Measurements from ENCODE around the gene CEP68. TPM values are rescaled to one million over a fixed set of nuclear protein-coding genes. Genes with fewer than 3 reads are reported as not detected.
"Not testable (repeated sequence)": the region's sequence is repeated elsewhere in the genome, so short reads cannot be mapped to it uniquely, and the experiment has no call there.

CEP68 gene, protein sequence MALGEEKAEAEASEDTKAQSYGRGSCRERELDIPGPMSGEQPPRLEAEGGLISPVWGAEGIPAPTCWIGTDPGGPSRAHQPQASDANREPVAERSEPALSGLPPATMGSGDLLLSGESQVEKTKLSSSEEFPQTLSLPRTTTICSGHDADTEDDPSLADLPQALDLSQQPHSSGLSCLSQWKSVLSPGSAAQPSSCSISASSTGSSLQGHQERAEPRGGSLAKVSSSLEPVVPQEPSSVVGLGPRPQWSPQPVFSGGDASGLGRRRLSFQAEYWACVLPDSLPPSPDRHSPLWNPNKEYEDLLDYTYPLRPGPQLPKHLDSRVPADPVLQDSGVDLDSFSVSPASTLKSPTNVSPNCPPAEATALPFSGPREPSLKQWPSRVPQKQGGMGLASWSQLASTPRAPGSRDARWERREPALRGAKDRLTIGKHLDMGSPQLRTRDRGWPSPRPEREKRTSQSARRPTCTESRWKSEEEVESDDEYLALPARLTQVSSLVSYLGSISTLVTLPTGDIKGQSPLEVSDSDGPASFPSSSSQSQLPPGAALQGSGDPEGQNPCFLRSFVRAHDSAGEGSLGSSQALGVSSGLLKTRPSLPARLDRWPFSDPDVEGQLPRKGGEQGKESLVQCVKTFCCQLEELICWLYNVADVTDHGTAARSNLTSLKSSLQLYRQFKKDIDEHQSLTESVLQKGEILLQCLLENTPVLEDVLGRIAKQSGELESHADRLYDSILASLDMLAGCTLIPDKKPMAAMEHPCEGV
- 29.1 TPM for total RNA-seq

GRCh38 chr2:65056215-65057053 is at the start of gene CEP68:
Gene CEP68 (plus strand): TSS chr2:65056416. CDS start chr2:65069445, 13,029 bp downstream.
- peak; percentile 99 for ATAC-seq
- intact Hi-C loops (cut with DNase I): no loop called here
- peak; percentile 98 for DNase-seq (ENCODE audit: low spot score)

DNA sequence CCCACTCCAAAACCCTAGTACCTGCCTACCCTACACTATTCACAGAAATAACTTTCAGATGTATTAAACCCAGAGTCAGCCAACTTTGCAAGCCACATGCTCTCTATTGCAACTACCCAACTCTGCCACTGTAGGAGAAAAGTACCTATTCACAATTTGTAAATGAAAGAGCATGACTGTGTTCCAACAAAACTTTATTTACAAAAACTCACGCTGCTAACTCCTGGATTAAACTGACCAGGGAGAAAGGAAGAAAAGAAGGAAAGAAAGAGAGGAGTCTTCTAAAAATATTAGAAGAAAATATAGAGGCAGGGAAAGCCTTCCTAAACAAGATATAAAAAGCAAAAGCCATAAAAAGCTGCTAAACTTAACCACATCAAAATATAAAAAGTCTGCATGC is 42.4 kb upstream of the CEP68 start:
- intact Hi-C loops (cut with DNase I): no loop called here
- ATAC-seq (no peak), DNase-seq (ENCODE audit: low spot score) (no peak)

DNA sequence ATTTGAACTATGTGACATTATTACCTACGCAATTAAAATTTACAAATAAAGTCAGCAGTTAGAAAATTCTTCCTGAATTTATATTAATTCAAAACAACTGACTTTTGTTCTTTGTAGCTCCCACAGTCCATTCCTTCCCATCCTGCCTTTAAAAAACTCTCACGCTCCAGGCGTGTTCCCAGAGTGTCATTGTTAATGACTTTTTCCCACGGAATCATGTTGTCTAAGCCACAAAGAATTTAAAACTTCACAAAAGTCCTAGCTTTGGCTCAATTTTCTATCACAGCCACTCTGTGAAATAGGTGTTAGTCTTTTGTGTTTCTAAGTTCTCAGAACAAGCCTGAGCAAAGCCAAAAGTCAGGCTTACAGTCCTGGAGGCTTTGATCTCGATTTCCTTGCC is 40.5 kb upstream of the CEP68 start:
- intact Hi-C loops (cut with DNase I): no loop called here
- DNase-seq (ENCODE audit: low spot score) (no peak), ATAC-seq (no peak)

DNA sequence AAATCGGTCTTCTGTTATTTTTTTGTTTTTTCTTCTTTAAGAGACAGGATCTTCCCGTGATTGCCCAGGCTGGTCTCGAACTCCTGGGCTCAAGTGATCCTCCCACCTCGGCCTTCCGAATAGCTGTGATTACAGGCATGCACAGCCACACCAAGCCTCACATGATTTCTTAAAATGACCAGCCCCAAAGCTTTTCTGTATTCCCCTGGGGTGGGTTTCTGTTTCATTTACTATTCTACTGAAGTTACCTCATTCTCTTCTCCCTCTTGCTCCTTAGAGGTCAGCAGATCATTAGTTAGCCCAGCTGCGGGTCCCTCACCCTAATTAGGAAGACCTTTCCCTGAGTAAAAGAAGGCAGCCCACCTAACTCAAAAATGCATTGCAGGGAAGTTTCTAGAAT is 39.4 kb upstream of the CEP68 start:
- intact Hi-C loops (cut with DNase I): no loop called here
- DNase-seq (ENCODE audit: low spot score) (no peak), ATAC-seq (no peak)

GRCh38 chr2:65017335-65017734 is 38.9 kb upstream of the CEP68 start:
- ATAC-seq (peak; percentile 35), DNase-seq (ENCODE audit: low spot score) (no peak)
- intact Hi-C loops (cut with DNase I): no loop called here

- peak; percentile 80 for ATAC-seq
- intact Hi-C loops (cut with DNase I): no loop called here
- DNase-seq (ENCODE audit: low spot score): peak; percentile 67
Observed at GRCh38 chr2:65018141-65018582, 38.1 kb upstream of the CEP68 start.

- no peak for ATAC-seq
- intact Hi-C loops (cut with DNase I): no loop called here
- no peak for DNase-seq (ENCODE audit: low spot score)
Observed at GRCh38 chr2:65019010-65019409, 37.2 kb upstream of the CEP68 start.

DNA sequence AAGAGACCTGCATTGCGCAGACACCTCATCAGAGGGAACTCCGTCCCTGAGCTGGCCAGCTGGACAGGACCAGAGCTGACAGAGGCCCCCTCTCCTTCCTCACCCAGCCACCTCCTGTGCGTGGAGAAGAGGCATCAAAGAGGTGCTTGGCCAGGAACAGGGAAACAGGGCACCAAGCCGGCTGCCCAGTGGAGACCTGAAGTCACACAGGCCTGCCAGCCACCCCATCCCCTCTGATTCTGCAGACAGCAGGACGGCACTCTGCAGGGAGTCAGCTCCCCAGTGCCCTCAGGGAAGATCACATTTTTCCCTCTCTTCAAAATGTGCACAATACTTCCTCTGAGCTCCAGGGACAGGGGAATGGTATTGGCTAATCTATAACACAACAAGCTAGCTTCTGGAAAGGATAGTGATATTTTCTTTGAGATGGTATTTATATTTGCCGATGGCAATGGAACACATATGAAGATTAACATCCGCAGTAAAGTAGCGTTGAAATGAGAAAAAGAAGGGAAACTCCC is 36.5 kb upstream of the CEP68 start:
- DNase-seq (ENCODE audit: low spot score) (no peak), ATAC-seq (no peak)
- intact Hi-C loops (cut with DNase I): no loop called here

DNA sequence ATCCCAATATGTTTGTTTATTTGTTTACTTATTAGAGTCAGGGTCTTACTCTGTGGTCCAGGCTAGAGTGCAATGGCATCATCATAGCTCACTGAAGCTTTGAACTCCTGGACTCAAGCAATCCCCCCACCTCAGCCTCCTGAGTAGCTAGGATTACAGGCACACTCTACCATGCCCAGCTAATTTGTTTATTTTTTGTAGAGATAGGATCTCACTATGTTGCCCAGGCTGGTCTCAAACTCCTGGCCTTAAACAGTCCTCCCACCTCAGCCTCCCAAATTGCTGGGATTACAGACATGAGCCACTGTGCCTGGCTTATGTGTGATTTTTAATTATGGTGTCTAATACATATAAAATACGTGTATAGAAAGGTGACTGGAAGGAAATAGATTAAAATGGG is 36.0 kb upstream of the CEP68 start:
- intact Hi-C loops (cut with DNase I); ATAC-seq; DNase-seq (ENCODE audit: low spot score): not testable (repeated sequence)

DNA sequence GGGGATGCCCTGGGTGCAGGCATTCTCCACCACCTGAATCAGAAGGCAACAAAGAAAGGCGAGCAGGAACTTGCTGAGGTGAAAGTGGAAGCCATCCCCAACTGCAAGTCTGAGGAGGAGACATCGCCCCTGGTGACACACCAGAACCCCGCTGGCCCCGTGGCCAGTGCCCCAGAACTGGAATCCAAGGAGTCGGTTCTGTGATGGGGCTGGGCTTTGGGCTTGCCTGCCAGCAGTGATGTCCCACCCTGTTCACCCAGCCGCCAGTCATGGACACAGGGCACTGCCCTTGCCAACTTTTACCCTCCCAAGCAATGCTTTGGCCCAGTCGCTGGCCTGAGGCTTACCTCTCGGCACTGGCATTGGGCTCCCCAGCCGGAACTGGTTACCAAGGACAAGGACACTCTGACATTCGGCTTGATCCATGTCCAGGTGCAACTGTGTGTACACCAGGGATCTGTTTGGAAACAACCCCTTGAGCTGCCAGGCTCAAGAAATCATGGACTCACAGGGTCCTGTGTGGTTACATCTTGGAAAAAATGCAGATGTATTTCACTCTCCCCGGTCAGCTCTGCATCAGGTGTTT is 35.2 kb upstream of the CEP68 start:
- DNase-seq (ENCODE audit: low spot score) (no peak), ATAC-seq (no peak)
- intact Hi-C loops (cut with DNase I): no loop called here

DNA sequence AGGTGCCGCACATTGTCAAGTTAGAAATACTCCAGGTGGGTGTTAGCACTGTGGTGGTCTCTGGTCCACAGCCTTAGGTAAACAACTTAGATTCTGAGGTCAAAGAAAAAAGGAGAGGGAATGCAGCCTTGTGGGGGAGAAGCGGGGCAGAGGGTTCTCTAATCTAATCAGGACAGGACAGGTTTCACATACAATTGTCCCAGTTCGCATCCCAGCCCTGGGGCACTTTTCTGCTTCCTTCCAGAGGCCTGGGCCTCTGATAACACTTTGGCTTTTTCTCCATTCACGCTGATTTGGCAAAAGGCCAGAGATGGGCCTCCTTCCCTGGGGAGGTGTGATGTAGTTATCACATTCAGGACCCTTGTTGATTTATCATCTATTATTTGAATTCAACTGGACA is 34.5 kb upstream of the CEP68 start:
- intact Hi-C loops (cut with DNase I): no loop called here
- ATAC-seq (no peak), DNase-seq (ENCODE audit: low spot score) (no peak)

- intact Hi-C loops (cut with DNase I): no loop called here
- no peak for DNase-seq (ENCODE audit: low spot score)
- ATAC-seq: no peak
Observed at GRCh38 chr2:65022189-65022588, 34.0 kb upstream of the CEP68 start.

GRCh38 chr2:65023742-65024141 is 32.5 kb upstream of the CEP68 start:
- no peak for DNase-seq (ENCODE audit: low spot score)
- ATAC-seq: no peak
- intact Hi-C loops (cut with DNase I): no loop called here

- DNase-seq (ENCODE audit: low spot score): no peak
- intact Hi-C loops (cut with DNase I): no loop called here
- peak; percentile 22 for ATAC-seq
Observed at GRCh38 chr2:65024149-65024829, 31.9 kb upstream of the CEP68 start.

DNA sequence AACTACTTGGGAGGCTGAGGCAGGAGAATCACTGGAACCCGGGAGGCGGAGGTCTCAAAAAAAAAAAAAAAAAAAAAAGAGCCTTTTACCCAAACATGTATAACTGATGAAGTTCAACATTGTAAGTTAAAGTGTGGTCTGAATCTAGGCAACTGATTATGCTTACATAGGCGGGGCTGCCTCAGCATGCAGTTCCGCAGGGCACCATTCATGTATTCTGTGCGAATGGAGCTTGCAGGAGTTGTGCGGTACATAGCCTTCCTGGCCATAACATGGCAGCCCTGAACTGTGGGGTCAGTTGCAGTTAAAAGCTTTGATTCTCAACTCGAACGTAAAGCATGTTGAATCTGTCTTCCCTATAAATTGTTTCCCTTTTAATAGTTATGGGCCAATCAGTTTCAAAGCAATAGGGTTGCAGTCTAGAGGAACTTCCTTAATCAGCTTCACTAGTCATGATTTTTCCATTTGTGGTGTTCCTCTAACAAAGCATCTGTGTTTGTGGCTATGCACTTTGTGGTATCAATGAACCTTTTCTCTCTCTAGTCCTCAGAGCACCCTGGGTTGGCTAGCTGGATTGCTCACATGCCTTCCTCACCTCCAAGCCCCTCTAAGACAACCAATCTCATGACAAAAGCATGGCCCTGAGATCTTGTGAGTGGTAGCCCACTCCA is 30.6 kb upstream of the CEP68 start:
- ATAC-seq (peak; percentile 38), DNase-seq (ENCODE audit: low spot score) (no peak)
- intact Hi-C loops (cut with DNase I): no loop called here

DNA sequence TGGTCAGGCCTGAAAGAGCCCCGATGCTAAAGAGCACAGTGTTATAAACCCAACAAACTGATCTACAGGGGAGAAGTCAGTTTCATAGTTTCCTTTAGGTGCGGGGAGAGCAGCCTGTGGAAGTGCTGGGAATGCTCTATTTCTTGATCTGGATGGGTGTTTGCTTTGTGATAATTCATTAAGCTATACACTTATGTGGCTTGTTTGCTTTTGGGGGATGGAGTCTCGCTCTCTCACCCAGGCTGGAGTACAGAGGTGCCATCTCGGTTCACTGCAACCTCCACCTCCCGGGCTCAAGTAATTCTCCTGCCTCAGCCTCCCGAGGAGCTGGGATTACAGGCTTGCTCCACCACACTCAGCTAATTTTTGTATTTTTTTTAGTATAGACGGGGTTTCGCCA is 30.1 kb upstream of the CEP68 start:
- ATAC-seq: no peak
- intact Hi-C loops (cut with DNase I): no loop called here

GRCh38 chr2:65026704-65027464 is 29.3 kb upstream of the CEP68 start:
- ATAC-seq: no peak
- intact Hi-C loops (cut with DNase I): no loop called here
- DNase-seq (ENCODE audit: low spot score): no peak

More for the DNA sequence above, 30.1 kb upstream of the CEP68 start:
- no peak for DNase-seq (ENCODE audit: low spot score)

All from sciatic nerve (tissue), 2 donors.